Upper lobe of left lung (tissue), 4 donors: ENCODE data around the gene CDIPT.

Experiments used
- CTCF ChIP-seq, 6 experiments: fragments of 450-650 bp in 4 of 6; fragments of 200-600 bp in 2 of 6; sonication (generic) in 2 of 6; IDR thresholded peaks; one replicate each; pipeline ENCODE4 v1.5.1; 2016 to 2019; ENCODE audit warnings: antibody characterized with exemption in 6 of 6
- EP300 ChIP-seq, 4 donors: sonication (generic); formaldehyde crosslinking; IDR thresholded peaks; one replicate each; pipeline ENCODE4 v1.5.1; 2017; ENCODE audit warnings: antibody characterized with exemption in 4 of 4, control low read depth in 2 of 4
- POLR2AphosphoS5 ChIP-seq, 2 donors: sonication (generic); formaldehyde crosslinking; IDR thresholded peaks; one replicate each; pipeline ENCODE4 v1.5.1; 2017; ENCODE audit warnings: antibody characterized with exemption in 2 of 2

- no peak for TF ChIP-seq CTCF (IDR thresholded peaks at IDR 0.05)
- TF ChIP-seq EP300 (IDR thresholded peaks at IDR 0.05) = no peak
- no peak for TF ChIP-seq POLR2AphosphoS5 (IDR thresholded peaks at IDR 0.05)
These were observed 41.9 kb upstream of the CDIPT start for GRCh38 chr16:29904947-29905346.
